Spleen (tissue), 11 donors: ENCODE data around the gene ATP6V1E1. TPM values are rescaled to one million over a fixed set of nuclear protein-coding genes. Genes with fewer than 3 reads are reported as not detected.

Experiments
- DNase-seq: peaks from one replicate; pipeline ENCODE4 v3.0.0-alpha.2; 2020
- H3K27ac ChIP-seq, 8 donors: fragments of 200-600 bp; sonication (generic) in 7 of 8; 1 replicate in 4 of 8; 2 replicates in 4 of 8; pipeline versions ENCODE4 v1.5.0 to v1.8.0; 2016 to 2021; ENCODE audit warnings: inconsistent platforms in 4 of 8, mild to moderate bottlenecking in 4 of 8, moderate library complexity in 1 of 8
- H3K27me3 ChIP-seq, 7 donors: fragments of 200-600 bp; sonication (generic) in 6 of 7; replicated peaks in 1 of 7; 1 replicate in 4 of 7; 2 replicates in 3 of 7; pipeline versions ENCODE4 v1.5.0 to v1.8.0; 2016 to 2021; ENCODE audit warnings: inconsistent platforms in 3 of 7, mild to moderate bottlenecking in 1 of 7
- H3K36me3 ChIP-seq, 6 donors: fragments of 200-600 bp; sonication (generic) in 5 of 6; 1 replicate in 4 of 6; 2 replicates in 2 of 6; pipeline versions ENCODE4 v1.5.0 to v1.8.0; 2016 to 2021; ENCODE audit warnings: inconsistent platforms in 2 of 6
- H3K4me1 ChIP-seq, 6 donors: fragments of 200-600 bp; sonication (generic) in 5 of 6; 1 replicate in 3 of 6; 2 replicates in 3 of 6; pipeline versions ENCODE4 v1.5.0 to v1.8.0; 2016 to 2021; ENCODE audit warnings: inconsistent platforms in 3 of 6
- H3K4me3 ChIP-seq, 8 donors: fragments of 200-600 bp; sonication (generic) in 7 of 8; 1 replicate in 4 of 8; 2 replicates in 4 of 8; pipeline versions ENCODE4 v1.5.0 to v1.8.0; 2016 to 2021; ENCODE audit warnings: inconsistent platforms in 4 of 8, mild to moderate bottlenecking in 4 of 8, moderate library complexity in 2 of 8
- H3K9me3 ChIP-seq, 8 donors: fragments of 200-600 bp; sonication (generic) in 7 of 8; 1 replicate in 4 of 8; 2 replicates in 4 of 8; pipeline versions ENCODE4 v1.5.0 to v1.8.0; 2016 to 2021; ENCODE audit warnings: inconsistent platforms in 4 of 8
- POLR2A ChIP-seq, 3 donors: fragments of 450-650 bp; IDR thresholded peaks; one replicate each; pipeline ENCODE4 v1.5.1; 2017; ENCODE audit warnings: antibody characterized with exemption in 3 of 3, mild to moderate bottlenecking in 1 of 3
- POLR2AphosphoS5 ChIP-seq, 3 donors: sonication (generic); formaldehyde crosslinking; IDR thresholded peaks; one replicate each; pipeline ENCODE4 v1.5.1; 2017; ENCODE audit warnings: antibody characterized with exemption in 3 of 3
- WGBS, 5 donors: extraction: QIAGEN DNeasy Blood & Tissue Kit in 3 of 5; methylation state at CpG; one replicate each; pipeline versions ENCODE4 v1.1.5 to v1.1.7; 2013 to 2018; 5-methylcytosine and 5-hydroxymethylcytosine counted together
- intact Hi-C: fragments of 100-400 bp; cut with DNase I; formaldehyde crosslinking; loops from one replicate; pipeline ENCODE4 v1.15.0; 2023; ENCODE audit warnings: low total_unique reads
- polyA plus RNA-seq, 3 donors: library from polyadenylated mRNA; stranded (reverse); fragments of 200-250 nt; gene quantifications; one replicate each; pipeline ENCODE4 v1.2.1, GENCODE V29; 2013
- total RNA-seq, 7 donors: library from RNA; depleted of rRNA in 3 of 7; stranded (reverse); fragments of >200 nt in 3 of 7; fragmentation: NEBNext Ultra II Directional in 4 of 7; extraction: Animal tissue kit (Norgen Biotek cat#: 25700) in 4 of 7; gene quantifications; one replicate each; pipeline versions ENCODE4 v1.1.0 to v1.2.1, GENCODE V29; 2016 to 2021
- TF ChIP-seq, protein P1 (sequence below), 11 experiments: fragments of 200-600 bp in 7 of 11; fragments of 450-650 bp in 4 of 11; sonication (generic) in 4 of 11; IDR thresholded peaks in 8 of 11; conservative IDR thresholded peaks in 3 of 11; 1 replicate in 7 of 11; 2 replicates in 4 of 11; pipeline versions ENCODE4 v1.4.0 to v1.8.0; 2016 to 2021; ENCODE audit warnings: antibody characterized with exemption in 11 of 11, inconsistent platforms in 4 of 11, mild to moderate bottlenecking in 1 of 11
- donor health status: healthy with polysubstance abuse.
- donor health status: DM: no; HTN: no; CAD: no; lungs with moderate emphysema.
- donor health status: DM: no; HTN: no; CAD: no.
- donor health status: Bipolar disorder and iron deficiency.
- donor health status: healthy.
- donor health status: DM: no; HTN: no; CAD: no.
- donor health status: DM: yes; HTN: yes; CAD: no.

ATP6V1E1 gene
- total and polyA plus RNA-seq, 10 donors = 66.1 to 127 (median 111) TPM

DNA sequence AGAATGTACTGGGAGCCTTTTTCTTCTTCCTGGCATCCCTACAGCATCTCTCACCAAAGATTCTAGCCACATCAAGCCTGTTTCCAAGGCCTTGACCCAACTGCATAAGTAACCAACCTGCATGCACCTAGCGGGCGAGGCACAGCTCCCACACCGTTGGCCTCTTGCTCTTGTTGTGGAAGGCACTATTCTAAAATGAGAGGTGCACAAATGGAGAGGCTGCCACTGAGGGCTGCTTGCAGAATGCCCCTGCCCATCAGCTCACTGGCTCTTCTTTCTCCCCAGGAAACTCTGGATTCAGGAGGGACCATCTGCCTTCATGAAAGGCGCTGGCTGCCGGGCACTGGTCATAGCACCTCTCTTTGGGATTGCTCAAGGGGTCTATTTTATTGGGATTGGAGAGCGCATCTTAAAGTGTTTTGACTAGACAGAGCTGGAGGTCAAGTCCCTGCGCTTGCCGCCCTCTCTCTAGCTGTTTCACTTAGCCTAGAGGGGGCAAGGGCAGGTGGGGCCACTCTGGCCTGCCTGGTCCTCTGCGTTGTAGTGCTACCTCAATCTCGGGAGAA lies 38.7 kb downstream of the ATP6V1E1 start:
- Histone ChIP-seq H3K27me3 (no peaks in the 10 kb centered on the region), H3K4me3 (no peak overlapping the region), H3K27ac (no peak overlapping the region), H3K36me3 (peaks cover 0 to 76% (median 53%) of the 10 kb centered on the region in 6 donors), H3K4me1 (peaks cover 0 to 14% (median 3%) of the 10 kb centered on the region in 6 donors), H3K9me3 (no peaks in the 10 kb centered on the region)
- DNase-seq = peak; percentile 59
- TF ChIP-seq, protein P1, sequence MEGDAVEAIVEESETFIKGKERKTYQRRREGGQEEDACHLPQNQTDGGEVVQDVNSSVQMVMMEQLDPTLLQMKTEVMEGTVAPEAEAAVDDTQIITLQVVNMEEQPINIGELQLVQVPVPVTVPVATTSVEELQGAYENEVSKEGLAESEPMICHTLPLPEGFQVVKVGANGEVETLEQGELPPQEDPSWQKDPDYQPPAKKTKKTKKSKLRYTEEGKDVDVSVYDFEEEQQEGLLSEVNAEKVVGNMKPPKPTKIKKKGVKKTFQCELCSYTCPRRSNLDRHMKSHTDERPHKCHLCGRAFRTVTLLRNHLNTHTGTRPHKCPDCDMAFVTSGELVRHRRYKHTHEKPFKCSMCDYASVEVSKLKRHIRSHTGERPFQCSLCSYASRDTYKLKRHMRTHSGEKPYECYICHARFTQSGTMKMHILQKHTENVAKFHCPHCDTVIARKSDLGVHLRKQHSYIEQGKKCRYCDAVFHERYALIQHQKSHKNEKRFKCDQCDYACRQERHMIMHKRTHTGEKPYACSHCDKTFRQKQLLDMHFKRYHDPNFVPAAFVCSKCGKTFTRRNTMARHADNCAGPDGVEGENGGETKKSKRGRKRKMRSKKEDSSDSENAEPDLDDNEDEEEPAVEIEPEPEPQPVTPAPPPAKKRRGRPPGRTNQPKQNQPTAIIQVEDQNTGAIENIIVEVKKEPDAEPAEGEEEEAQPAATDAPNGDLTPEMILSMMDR (IDR thresholded peaks at IDR 0.05 in 8 of 11, conservative IDR thresholded peaks at IDR 0.05 in 3 of 11) = no peak
- TF ChIP-seq POLR2AphosphoS5 (IDR thresholded peaks at IDR 0.05) = peak in 2 of 3 donors; percentile 9 to 21
- 92 to 95% (median 93%) methylated on average over 10 of the region's 10 CpGs for WGBS, 5 donors
- intact Hi-C loops = no loop called here

DNA sequence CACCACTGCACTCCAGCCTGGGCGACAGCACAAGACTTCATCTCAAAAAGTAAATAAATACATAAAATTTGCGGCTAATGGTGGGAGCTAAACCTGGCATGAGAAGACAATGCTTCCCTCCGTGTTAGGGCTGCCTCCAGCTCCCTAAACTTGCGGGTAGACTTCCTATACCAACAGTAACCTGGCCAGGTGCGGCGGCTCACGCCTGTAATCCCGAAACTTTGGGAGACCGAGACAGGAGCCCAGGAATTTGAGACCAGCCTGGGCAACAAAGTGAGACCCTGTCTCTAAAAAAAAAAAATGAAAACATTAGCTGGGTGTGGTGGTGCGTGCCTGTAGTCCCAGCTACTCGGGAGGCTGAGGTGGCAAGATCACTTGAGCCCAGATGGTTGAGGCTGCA lies 39.9 kb downstream of the ATP6V1E1 start:
- no peak for TF ChIP-seq POLR2AphosphoS5 (IDR thresholded peaks at IDR 0.05)
- no peak for TF ChIP-seq POLR2A (IDR thresholded peaks at IDR 0.05)
- TF ChIP-seq, protein P1 (IDR thresholded peaks at IDR 0.05 in 8 of 11, conservative IDR thresholded peaks at IDR 0.05 in 3 of 11) = no peak
- Histone ChIP-seq H3K4me1 (peaks cover 0 to under 1% (median 0%) of the 10 kb centered on the region in 6 donors), H3K4me3 (no peak overlapping the region), H3K27ac (no peak overlapping the region), H3K9me3 (no peaks in the 10 kb centered on the region), H3K36me3 (peaks cover 0 to 63% (median 40%) of the 10 kb centered on the region in 6 donors), H3K27me3 (no peaks in the 10 kb centered on the region)
- DNase-seq = peak; percentile 51
- WGBS, 5 donors = 92 to 98% (median 95%) methylated on average over 11 of the region's 11 CpGs
- intact Hi-C loops = no loop called here

DNA sequence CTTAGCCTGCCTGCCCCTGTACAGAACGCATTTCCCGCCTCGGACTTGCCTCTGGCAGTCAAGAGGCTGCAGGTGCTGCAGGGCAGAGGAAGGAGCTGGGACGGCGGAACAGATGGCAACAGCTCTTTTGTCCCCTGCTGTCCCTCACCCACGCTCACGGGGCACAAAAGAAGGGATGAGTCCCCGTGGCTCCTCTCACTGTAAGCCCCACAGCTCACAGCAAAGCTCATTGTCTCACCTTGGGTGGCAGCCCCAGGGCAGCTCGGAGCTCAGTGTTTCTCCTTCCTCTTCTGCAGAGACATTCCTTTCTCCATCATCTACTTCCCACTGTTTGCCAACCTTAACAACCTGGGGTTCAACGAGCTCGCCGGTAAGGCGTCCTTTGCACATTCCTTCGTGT lies 40.9 kb downstream of the ATP6V1E1 start:
- no peaks in the 10 kb centered on the region for H3K4me1 ChIP-seq
- no peaks in the 10 kb centered on the region for H3K27me3 ChIP-seq
- peak in 2 of 3 donors; percentile 12 to 21 for TF ChIP-seq POLR2AphosphoS5 (IDR thresholded peaks at IDR 0.05)
- TF ChIP-seq POLR2A (IDR thresholded peaks at IDR 0.05) = no peak
- peak; percentile 56 for DNase-seq
- H3K27ac ChIP-seq = no peak overlapping the region
- no peak overlapping the region for H3K4me3 ChIP-seq
- no peaks in the 10 kb centered on the region for H3K9me3 ChIP-seq
- peaks cover 0 to 53% (median 30%) of the 10 kb centered on the region in 6 donors for H3K36me3 ChIP-seq
- 91 to 96% (median 94%) methylated on average over 13 to 14 of the region's 14 CpGs for WGBS, 5 donors
- intact Hi-C loops = no loop called here

- peak; percentile 66 for DNase-seq
- TF ChIP-seq POLR2AphosphoS5 (IDR thresholded peaks at IDR 0.05) = no peak
- no peak for TF ChIP-seq POLR2A (IDR thresholded peaks at IDR 0.05)
- TF ChIP-seq, protein P1 (IDR thresholded peaks at IDR 0.05 in 8 of 11, conservative IDR thresholded peaks at IDR 0.05 in 3 of 11) = no peak
- 85 to 95% (median 87%) methylated on average over 13 to 14 of the region's 14 CpGs for WGBS, 5 donors
- no peak overlapping the region for H3K4me3 ChIP-seq
- H3K27ac ChIP-seq = no peak overlapping the region
- no peaks in the 10 kb centered on the region for H3K27me3 ChIP-seq
- intact Hi-C loops = no loop called here
- H3K9me3 ChIP-seq = no peaks in the 10 kb centered on the region
- peaks cover 0 to 47% (median 23%) of the 10 kb centered on the region in 6 donors for H3K36me3 ChIP-seq
- H3K4me1 ChIP-seq = no peaks in the 10 kb centered on the region
Observed at GRCh38 chr22:17586831-17587440, 41.6 kb downstream of the ATP6V1E1 start.
